Measurements from ENCODE around the gene FAAP24.
"Not testable (repeated sequence)": the region's sequence is repeated elsewhere in the genome, so short reads cannot be mapped to it uniquely, and the experiment has no call there.

Gene FAAP24

GRCh38 chr19:32971715-32972540, at the start of gene FAAP24, which contains the start of gene CEP89:
FAAP24 (plus strand) TSS chr19:32972242; CDS start chr19:32973197, 955 bp downstream.
CEP89 (minus strand) TSS chr19:32971958; CDS start chr19:32971874, 84 bp downstream.
- peak; percentile 100 for DNase-seq

GRCh38 chr19:32924200-32924599, 47.8 kb upstream of the FAAP24 start:
- no peak for DNase-seq

DNA sequence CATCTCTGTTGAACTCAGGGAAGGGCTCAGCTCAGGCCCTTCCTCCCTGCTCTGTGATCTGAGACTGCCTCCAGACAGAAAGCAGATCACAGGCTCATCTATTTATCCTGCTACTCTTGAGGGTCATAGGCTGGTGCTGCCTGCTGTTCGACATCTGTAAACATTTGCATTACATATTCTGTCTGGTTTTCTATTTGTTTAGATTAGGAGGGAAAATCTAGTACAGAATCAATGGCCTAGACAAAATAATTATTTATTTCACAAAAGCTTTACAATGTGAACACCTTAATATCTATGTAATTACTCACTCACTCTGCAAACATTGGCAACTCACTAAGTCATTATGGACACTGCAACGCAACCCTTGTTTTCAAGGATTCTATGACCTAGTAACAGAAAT, 43.2 kb upstream of the FAAP24 start:
- no peak for DNase-seq

DNA sequence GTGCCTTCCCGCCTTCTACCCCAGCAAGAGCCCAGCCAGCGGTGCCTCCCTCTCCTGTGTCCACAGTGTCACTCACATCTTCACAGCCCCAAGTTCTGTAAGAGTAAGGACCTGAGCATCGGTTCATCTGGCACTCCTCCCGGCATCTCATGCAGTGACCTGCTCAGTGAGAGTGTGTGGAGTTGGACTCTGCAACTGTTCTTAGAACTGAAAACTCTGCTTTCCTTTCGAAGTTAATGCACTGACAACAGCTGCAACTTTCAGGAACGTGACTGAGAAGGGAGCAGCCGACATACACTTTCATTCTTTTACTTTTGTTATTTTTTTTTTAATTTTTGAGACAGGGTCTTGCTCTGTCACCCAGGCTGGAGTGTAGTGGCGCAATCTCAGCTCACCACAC, 41.5 kb upstream of the FAAP24 start:
- DNase-seq = no peak

DNA sequence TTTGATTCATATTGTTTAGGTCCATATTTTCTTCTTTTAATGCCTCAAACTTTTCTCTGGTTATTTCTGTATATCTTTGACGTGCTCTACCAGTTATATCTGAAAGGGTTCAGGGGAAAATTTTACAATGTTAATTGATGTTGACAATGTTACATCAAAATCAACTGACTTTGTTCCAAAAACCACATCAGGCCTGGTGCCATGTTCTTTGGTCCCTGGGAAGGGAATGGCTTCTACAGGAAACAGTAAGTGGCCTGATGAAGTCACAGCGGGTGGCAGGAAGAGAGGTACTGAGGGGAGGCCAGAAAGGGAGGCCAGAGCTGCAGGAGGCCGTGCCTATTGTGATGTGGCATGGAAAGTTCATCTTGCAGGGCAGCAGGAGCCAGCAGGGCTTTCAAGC, 38.5 kb upstream of the FAAP24 start:
- DNase-seq = no peak

DNA sequence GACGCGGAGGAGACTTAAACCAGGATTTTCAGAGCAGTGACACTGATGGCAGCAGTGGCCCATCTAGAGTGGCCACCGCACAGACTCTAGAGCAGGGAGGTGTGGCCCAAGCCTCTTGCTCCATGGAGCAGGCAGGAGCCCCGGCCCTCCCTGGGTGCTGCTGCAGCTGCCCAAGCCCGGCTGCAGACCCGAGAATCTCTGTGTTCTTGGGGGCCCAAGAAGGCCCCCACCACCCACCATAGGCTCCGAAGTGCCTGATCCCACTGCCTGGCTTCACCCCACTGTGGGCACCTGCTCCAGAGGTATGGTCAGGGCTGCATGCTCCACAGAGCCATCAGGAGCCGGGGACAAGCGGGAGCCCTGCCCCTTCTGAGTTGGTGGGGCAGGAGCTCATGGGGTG, 36.4 kb upstream of the FAAP24 start:
- no peak for DNase-seq

- DNase-seq = no peak
These were observed 36.0 kb upstream of the FAAP24 start for GRCh38 chr19:32936065-32936464.

GRCh38 chr19:32941273-32941672, 30.8 kb upstream of the FAAP24 start:
- not testable (repeated sequence) for DNase-seq

- DNase-seq = no peak
These were observed 26.8 kb upstream of the FAAP24 start for GRCh38 chr19:32945260-32945659.

DNA sequence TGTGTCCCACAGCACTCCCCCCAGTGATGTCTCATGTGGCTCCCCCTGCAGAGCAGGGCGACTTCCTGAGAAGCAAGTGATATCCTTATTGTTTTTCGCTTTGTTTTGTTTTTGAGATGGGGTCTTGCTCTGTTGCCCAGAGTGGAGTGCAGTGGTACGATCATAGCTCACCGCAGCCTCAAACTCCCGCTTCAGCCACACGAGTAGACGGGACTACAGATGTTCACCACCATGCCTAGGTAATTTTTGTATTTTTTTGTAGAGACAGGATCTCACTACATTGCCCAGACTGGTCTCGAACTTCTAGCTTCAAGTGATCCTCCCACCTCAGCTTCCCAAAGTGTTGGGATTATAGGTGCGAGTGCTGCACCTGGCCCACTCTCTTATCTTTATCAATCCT, 5.3 kb upstream of the FAAP24 start:
- no peak for DNase-seq

DNA sequence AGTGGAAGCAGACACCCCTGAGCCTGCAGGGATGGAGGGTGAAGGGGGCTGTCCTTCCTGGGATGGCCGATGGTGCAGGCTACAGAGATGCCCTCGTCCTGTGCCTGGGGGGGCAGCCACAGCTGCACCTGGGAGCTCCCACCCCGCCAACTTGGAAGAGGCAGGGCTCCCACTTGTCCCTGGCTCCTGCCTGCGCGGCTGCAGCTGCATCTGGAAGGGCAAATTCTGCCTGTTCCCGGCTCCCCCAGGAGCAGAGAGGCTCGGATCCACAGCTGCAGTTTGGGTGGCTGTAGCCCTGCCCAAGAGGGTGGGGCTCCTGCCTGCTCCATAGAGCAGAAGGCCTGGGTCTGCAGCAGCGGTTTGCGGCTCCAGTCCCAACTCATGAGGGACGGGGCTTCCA, 2.5 kb upstream of the FAAP24 start:
- DNase-seq = no peak

GRCh38 chr19:32971012-32971595, 938 bp upstream of the FAAP24 start:
- no peak for DNase-seq

- peak; percentile 71 for DNase-seq
These were observed 4.3 kb downstream of the FAAP24 start for GRCh38 chr19:32976223-32976805.

DNA sequence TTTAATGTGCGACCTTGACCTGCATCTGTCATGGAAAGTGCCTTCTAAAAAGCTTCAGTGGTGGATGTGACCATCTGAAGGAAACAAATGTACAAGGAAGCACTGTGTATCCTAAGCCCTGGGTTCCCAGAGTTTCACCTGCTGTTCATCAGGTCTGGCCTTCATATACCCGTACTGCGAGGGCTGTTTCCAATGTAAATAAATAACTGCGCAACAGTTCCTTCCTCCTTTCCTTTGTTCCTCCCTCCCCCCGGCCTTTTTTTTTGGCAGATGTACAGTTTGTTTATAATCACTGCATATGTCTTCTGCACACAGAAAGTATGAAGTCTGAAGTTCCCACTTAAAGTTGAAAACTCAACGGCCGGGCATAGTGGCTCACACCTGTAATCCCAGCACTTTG, 5.2 kb downstream of the FAAP24 start:
- no peak for DNase-seq

- not testable (repeated sequence) for DNase-seq
These were observed 5.8 kb downstream of the FAAP24 start for GRCh38 chr19:32977813-32978212.

GRCh38 chr19:32979807-32980206, 7.8 kb downstream of the FAAP24 start:
- not testable (repeated sequence) for DNase-seq

DNA sequence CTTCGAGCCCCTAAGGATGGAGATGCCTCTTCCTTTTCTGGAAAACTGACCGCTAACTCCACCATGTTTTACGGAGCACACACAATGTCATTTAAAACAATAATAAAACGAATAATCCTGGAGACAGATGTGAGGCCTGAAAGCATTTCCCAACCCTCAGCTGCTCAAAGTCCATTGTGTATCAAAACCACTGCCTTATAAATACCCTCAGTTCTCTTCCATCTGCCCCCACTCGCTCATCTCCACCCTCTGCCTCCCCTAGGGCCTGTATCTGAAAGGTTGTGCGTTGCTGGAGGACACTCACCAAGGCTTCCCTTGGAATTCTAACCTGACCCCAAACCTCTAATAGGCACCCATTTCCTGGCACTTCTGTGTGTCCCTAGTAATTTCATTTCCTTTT, 10.4 kb downstream of the FAAP24 start:
- DNase-seq = not testable (repeated sequence)

GRCh38 chr19:32988254-32988653, 16.2 kb downstream of the FAAP24 start:
- not testable (repeated sequence) for DNase-seq

- no peak for DNase-seq
These were observed 16.7 kb downstream of the FAAP24 start for GRCh38 chr19:32988724-32989123.

GRCh38 chr19:32995966-32996365, 23.9 kb downstream of the FAAP24 start:
- not testable (repeated sequence) for DNase-seq

DNA sequence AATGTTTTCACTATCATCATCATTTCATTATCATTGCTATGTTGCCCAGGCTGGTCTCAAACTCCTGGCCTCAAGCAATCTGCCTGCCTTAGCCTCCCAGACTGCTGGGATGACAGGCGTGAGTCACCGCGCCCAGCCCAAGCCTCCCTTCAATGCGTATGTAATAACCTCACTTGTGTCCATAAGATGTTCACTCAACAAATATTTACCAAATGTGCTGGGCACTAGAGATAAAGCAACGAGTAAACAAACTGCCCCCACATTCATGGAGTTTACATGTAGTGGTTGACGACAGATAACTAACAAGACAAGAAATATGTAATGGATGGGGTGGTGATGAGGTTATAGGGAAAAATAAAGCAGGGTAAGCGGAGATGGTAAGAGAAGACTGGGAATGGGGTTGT, 25.0 kb downstream of the FAAP24 start:
- not testable (repeated sequence) for DNase-seq

DNA sequence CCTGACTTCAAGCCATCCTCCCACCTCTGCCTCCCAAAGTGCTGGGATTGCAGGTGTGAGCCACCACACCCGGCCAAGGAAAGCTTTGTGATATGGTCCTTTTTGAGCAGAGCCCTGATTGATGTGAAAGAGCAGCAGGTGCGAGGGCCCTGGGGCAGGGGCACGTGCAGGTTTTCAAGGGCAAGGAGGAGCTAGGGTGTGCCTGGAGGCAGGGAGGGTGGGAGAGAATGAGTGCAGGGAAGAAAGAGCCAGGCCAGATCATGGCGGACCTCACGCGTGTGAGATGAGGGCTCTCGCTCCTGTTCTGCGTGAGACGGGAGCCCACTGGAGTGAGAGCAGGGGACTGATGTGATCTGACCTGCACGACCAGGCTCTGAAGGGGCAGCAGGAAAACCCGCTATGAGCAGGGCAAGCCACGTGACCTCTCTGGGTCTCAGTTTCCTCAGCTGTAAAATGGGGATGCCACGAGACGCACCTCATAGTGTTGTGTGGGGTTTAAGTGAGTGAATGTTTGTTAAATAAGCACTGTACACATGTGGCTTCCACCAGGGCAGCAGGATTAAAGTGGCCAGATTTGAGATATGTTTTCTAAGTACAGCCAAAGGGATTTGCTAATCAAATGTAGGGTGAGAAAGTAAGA, 25.8 kb downstream of the FAAP24 start:
- no peak for DNase-seq

DNA sequence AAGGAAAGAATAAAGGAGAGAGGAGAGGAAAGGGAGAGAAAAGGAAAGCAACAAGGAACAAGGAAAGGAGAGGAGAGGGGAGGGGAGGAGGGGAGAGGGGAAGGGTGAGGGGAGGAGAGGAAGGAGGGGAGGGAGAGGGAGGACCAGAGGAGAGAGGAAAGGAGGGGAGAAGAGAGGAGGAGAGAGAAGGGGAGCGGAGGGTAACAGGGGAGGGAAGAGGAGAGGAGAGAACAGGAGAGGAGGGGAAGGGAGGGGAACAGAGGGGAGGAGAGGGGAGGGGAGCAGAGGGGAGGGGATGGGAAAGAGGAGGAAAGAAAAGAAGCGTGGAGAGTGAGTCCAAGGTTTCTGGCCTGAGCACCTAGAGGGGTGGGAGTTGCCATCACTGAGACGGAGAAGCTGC, 26.7 kb downstream of the FAAP24 start:
- DNase-seq = no peak

GRCh38 chr19:33000510-33000909, 28.5 kb downstream of the FAAP24 start:
- peak; percentile 11 for DNase-seq

Data from CD4-positive, alpha-beta T cell treated with Interleukin-12 subunit alpha and Interleukin-12 subunit beta, for 1 hour (primary cell).